ENCODE measurements around the gene PAOX. TPM values are rescaled to one million over a fixed set of nuclear protein-coding genes. Genes with fewer than 3 reads are reported as not detected.

Gene PAOX
- polyA plus RNA-seq, 2 of the 4 experiments (the other 2 are of a cell fraction): 1.6 to 2.3 TPM

DNA sequence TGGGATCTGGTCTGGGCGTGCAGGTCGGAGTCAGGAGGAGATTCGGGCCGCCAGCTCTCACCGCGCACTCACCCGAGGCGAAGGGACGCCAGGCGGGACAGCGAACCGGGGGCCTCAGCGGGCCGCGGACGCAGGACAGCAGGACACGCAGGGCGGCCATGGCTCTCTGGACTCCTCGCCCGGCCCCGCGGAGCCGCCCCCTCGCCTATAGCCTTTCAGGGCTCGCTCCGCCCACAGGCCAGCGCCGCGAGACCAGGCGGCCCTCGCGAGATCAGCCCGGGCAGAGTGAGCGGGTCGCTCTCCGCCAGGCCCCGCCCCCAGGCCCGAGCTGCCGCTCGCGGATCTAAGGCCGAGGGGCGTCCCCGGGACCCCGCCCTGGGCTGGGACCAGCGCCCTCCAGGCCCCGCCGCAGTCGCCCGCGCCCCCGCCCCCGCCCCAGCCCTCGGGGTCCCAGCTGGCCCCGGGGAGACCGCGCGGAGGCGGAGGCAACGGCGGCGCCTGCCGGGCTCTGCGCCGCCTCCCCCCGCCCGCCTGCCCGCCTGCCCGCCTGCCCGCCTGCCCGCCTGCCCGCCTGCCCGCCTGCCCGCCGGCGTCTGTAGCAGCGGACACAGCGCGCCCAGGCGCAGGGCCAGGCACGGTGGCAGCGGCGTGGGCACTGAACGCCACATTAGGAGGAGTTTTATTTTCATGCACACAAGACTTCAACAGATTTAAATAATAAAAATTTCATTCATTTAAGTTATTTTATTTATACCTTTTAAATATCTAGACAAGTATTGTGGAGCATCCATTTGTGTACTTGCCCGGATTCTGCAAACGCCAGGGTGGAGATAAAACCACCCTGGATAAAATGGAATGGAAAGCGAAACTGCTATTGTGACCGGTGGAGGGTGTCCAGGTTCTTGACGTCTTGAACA lies 5.6 kb upstream of the PAOX start, which contains the start of gene ECHS1:
Gene ECHS1, minus strand, starts transcription at position 181 of the 917 bp plus-strand sequence. Its CDS starts 21 bp downstream, at position 160.
- ChIA-PET CTCF (interaction anchor here (1.1 kb wide), 1 partner anchor 44 kb away, joined by 5 read pairs; no protein-coding TSS in a partner anchor), POLR2A (interaction anchor here (0.8 to 1.4 kb wide), 4 partner anchors 8 to 44 kb away, joined by 3 to 8 read pairs (median 4); no protein-coding TSS in a partner anchor)
- Histone ChIP-seq H3K4me1 (peaks cover 17% of the 10 kb centered on the region; the same call in 2 of the 3 replicates), H3K4me2 (peak within 1 kb of the TSS; percentile 81), H3K27ac (peak within 1 kb of the TSS; percentile 90 to 95), H3K9me3 (no peaks in the 10 kb centered on the region), H3K4me3 (peak within 1 kb of the TSS; percentile 89)
- TF ChIP-seq, protein P1, sequence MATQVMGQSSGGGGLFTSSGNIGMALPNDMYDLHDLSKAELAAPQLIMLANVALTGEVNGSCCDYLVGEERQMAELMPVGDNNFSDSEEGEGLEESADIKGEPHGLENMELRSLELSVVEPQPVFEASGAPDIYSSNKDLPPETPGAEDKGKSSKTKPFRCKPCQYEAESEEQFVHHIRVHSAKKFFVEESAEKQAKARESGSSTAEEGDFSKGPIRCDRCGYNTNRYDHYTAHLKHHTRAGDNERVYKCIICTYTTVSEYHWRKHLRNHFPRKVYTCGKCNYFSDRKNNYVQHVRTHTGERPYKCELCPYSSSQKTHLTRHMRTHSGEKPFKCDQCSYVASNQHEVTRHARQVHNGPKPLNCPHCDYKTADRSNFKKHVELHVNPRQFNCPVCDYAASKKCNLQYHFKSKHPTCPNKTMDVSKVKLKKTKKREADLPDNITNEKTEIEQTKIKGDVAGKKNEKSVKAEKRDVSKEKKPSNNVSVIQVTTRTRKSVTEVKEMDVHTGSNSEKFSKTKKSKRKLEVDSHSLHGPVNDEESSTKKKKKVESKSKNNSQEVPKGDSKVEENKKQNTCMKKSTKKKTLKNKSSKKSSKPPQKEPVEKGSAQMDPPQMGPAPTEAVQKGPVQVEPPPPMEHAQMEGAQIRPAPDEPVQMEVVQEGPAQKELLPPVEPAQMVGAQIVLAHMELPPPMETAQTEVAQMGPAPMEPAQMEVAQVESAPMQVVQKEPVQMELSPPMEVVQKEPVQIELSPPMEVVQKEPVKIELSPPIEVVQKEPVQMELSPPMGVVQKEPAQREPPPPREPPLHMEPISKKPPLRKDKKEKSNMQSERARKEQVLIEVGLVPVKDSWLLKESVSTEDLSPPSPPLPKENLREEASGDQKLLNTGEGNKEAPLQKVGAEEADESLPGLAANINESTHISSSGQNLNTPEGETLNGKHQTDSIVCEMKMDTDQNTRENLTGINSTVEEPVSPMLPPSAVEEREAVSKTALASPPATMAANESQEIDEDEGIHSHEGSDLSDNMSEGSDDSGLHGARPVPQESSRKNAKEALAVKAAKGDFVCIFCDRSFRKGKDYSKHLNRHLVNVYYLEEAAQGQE (IDR thresholded peaks at IDR 0.05): peak; percentile 98
- TF ChIP-seq, protein P2, sequence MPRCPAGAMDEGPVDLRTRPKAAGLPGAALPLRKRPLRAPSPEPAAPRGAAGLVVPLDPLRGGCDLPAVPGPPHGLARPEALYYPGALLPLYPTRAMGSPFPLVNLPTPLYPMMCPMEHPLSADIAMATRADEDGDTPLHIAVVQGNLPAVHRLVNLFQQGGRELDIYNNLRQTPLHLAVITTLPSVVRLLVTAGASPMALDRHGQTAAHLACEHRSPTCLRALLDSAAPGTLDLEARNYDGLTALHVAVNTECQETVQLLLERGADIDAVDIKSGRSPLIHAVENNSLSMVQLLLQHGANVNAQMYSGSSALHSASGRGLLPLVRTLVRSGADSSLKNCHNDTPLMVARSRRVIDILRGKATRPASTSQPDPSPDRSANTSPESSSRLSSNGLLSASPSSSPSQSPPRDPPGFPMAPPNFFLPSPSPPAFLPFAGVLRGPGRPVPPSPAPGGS (IDR thresholded peaks at IDR 0.05): peak; percentile 87
- TF ChIP-seq HEYL (CRISPR knock-in tag; IDR thresholded peaks at IDR 0.05): no peak
- TF ChIP-seq JUNB (IDR thresholded peaks at IDR 0.05): no peak
- TF ChIP-seq, protein P3, sequence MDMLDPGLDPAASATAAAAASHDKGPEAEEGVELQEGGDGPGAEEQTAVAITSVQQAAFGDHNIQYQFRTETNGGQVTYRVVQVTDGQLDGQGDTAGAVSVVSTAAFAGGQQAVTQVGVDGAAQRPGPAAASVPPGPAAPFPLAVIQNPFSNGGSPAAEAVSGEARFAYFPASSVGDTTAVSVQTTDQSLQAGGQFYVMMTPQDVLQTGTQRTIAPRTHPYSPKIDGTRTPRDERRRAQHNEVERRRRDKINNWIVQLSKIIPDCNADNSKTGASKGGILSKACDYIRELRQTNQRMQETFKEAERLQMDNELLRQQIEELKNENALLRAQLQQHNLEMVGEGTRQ (IDR thresholded peaks at IDR 0.05): no peak
- TF ChIP-seq JUN (IDR thresholded peaks at IDR 0.05): peak; percentile 36 to 93; a peak in 3 of 5 replicates
- peak; percentile 96 for TF ChIP-seq POLR2A (IDR thresholded peaks at IDR 0.05; ENCODE audit: low read length)
- TF ChIP-seq NR3C1 (IDR thresholded peaks at IDR 0.05): no peak
- peak; percentile 55 for TF ChIP-seq GATA3 (IDR thresholded peaks at IDR 0.05; ENCODE audit: borderline replicate concordance)
- peak; percentile 97 for TF ChIP-seq CHD2 (IDR thresholded peaks at IDR 0.05; ENCODE audit: low read length, partially characterized antibody)
- TF ChIP-seq, protein P4, sequence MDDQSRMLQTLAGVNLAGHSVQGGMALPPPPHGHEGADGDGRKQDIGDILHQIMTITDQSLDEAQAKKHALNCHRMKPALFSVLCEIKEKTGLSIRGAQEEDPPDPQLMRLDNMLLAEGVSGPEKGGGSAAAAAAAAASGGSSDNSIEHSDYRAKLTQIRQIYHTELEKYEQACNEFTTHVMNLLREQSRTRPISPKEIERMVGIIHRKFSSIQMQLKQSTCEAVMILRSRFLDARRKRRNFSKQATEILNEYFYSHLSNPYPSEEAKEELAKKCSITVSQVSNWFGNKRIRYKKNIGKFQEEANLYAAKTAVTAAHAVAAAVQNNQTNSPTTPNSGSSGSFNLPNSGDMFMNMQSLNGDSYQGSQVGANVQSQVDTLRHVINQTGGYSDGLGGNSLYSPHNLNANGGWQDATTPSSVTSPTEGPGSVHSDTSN (IDR thresholded peaks at IDR 0.05): no peak
- no peak for TF ChIP-seq FOSB (CRISPR knock-in tag; IDR thresholded peaks at IDR 0.05)
- peak; percentile 75; the same call in 1 of the 2 replicates for TF ChIP-seq PHF8 (IDR thresholded peaks at IDR 0.05; ENCODE audit: borderline replicate concordance, low read depth)
- TF ChIP-seq NFE2L2 (conservative IDR thresholded peaks at IDR 0.05; ENCODE audit: low read length): no peak
- peak; percentile 92 to 96 for DNase-seq (ENCODE audit: low read depth in 1 of 2, low spot score in 1 of 2)
- WGBS (ENCODE audit: missing lambda C conversion rate): 5% methylated on average over 41 of the region's 89 CpGs
- peak; percentile 95 to 99 for ATAC-seq
- FAIRE-seq: no peak

DNA sequence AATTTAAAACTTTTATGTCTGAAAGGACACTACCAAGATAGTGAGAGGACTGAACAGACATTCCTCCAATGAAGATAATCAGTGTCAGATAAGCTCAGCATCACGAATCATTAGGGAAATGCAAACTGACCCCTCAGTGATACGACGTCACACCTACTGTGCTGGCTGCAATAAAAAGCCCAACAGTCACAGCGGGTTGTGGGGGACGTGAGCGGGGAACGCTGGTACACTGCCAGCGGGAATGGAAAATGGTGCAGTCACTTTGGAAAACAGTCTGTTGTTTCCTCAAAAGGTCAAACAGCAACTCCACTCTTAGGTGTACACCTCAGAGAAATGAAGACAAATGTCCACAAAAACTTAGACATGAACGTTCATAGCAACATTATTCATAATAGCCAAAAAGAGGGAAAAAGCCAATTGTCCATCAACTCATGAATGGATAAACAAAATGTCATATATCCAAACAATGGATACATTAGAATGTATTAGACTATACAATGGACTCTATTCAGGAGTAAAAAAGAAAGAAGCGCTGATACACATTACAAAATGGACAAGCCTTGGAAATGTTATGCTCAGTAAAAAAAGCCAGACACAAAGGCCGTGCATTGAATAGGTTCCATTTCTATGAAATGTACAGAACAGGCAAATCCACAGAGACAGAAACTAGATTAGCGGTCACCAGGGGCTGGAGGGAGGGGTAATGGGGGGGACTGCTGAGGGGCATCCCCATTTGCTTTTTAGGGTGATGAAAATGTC lies 3.5 kb upstream of the PAOX start:
- Histone ChIP-seq H3K9me3 (no peaks in the 10 kb centered on the region), H3K27ac (no peak overlapping the region), H3K4me2 (no peak overlapping the region), H3K4me1 (peaks cover 17% of the 10 kb centered on the region; the same call in 2 of the 3 replicates), H3K4me3 (no peak overlapping the region)
- DNase-seq (ENCODE audit: low read depth in 1 of 2, low spot score in 1 of 2): no peak
- no peak for ATAC-seq
- WGBS (ENCODE audit: missing lambda C conversion rate): 85% methylated on average over 12 of the region's 12 CpGs
- FAIRE-seq: no peak
- CTCF ChIA-PET: interaction anchor here (0.9 to 1.8 kb wide), 3 partner anchors 17 to 57 kb away, joined by 3 to 6 read pairs (median 5); no protein-coding TSS in a partner anchor
- POLR2A ChIA-PET: no interaction called here
- TF ChIP-seq, protein P3 (IDR thresholded peaks at IDR 0.05): no peak
- TF ChIP-seq CBX2 (IDR thresholded peaks at IDR 0.05; ENCODE audit: borderline replicate concordance, low read depth) (no peak), FOSB (CRISPR knock-in tag; IDR thresholded peaks at IDR 0.05) (no peak), ZC3H11A (IDR thresholded peaks at IDR 0.05) (no peak), HOXB13 (CRISPR knock-in tag; IDR thresholded peaks at IDR 0.05; ENCODE audit: low read depth) (no peak), TP53 (CRISPR knock-in tag; IDR thresholded peaks at IDR 0.05) (no peak), ZNF302 (CRISPR knock-in tag; IDR thresholded peaks at IDR 0.05) (no peak), RAD21 (conservative IDR thresholded peaks at IDR 0.05 in 1 of 2, IDR thresholded peaks at IDR 0.05 in 1 of 2) (no peak)
- TF ChIP-seq, protein P4 (IDR thresholded peaks at IDR 0.05): no peak
- TF ChIP-seq, protein P5, sequence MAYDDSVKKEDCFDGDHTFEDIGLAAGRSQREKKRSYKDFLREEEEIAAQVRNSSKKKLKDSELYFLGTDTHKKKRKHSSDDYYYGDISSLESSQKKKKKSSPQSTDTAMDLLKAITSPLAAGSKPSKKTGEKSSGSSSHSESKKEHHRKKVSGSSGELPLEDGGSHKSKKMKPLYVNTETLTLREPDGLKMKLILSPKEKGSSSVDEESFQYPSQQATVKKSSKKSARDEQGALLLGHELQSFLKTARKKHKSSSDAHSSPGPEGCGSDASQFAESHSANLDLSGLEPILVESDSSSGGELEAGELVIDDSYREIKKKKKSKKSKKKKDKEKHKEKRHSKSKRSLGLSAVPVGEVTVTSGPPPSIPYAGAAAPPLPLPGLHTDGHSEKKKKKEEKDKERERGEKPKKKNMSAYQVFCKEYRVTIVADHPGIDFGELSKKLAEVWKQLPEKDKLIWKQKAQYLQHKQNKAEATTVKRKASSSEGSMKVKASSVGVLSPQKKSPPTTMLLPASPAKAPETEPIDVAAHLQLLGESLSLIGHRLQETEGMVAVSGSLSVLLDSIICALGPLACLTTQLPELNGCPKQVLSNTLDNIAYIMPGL (CRISPR knock-in tag; IDR thresholded peaks at IDR 0.05; ENCODE audit: borderline replicate concordance): no peak

Measured in A549 (cell line).